Keratinocyte (primary cell): ENCODE measurements around the gene PTK7. TPM values are rescaled to one million over a fixed set of nuclear protein-coding genes. Genes with fewer than 3 reads are reported as not detected.

Experiments used
- DNase-seq: peaks from one replicate; pipeline ENCODE4 v3.0.0-alpha.2; 2011; ENCODE audit warnings: low read depth, missing footprints, low spot score
- FAIRE-seq: peaks from 2 replicates; lab custom pipeline; 2011; peaks lifted over from hg19 to GRCh38; lab: Jason Lieb, UNC
- H2AFZ ChIP-seq: 2 replicates; pipeline ENCODE4 v1.6.0; 2012; ENCODE audit warnings: low read length, control low read depth, inconsistent platforms; ENCODE audit not compliant: control insufficient read depth
- H3K27ac ChIP-seq: 2 replicates; pipeline ENCODE4 v1.5.1; 2011; ENCODE audit warnings: low read length; ENCODE audit not compliant: control insufficient read depth, insufficient read depth
- H3K27me3 ChIP-seq: 3 replicates; pipeline ENCODE4 v1.6.0; 2011; ENCODE audit warnings: low read length; ENCODE audit not compliant: control insufficient read depth, insufficient read depth; ENCODE audit errors: extremely low read depth
- H3K36me3 ChIP-seq, 2 experiments: 2 replicates in 1 of 2; 3 replicates in 1 of 2; pipeline ENCODE4 v1.5.1; 2011; ENCODE audit warnings: low read length in 2 of 2, mild to moderate bottlenecking in 1 of 2; ENCODE audit not compliant: control insufficient read depth in 2 of 2, insufficient read depth in 2 of 2; ENCODE audit errors: extremely low read depth in 1 of 2
- H3K4me1 ChIP-seq: 3 replicates; pipeline ENCODE4 v1.5.1; 2011; ENCODE audit warnings: low read length; ENCODE audit not compliant: control insufficient read depth, insufficient read depth; ENCODE audit errors: extremely low read depth
- H3K4me2 ChIP-seq: 3 replicates; pipeline ENCODE4 v1.6.0; 2011; ENCODE audit warnings: low read depth, low read length; ENCODE audit not compliant: control insufficient read depth, insufficient read depth; ENCODE audit errors: extremely low read depth
- H3K4me3 ChIP-seq, 3 experiments: fragments of 200-600 bp in 1 of 3; sonication (generic) in 1 of 3; 2 replicates in 2 of 3; 3 replicates in 1 of 3; pipeline ENCODE4 v1.5.1; 2011 to 2016; ENCODE audit warnings: low read length in 3 of 3, mild to moderate bottlenecking in 3 of 3, control low read depth in 2 of 3, inconsistent platforms in 1 of 3, low read depth in 1 of 3, mixed read lengths in 1 of 3, mixed run types in 1 of 3, moderate library complexity in 1 of 3; ENCODE audit not compliant: control insufficient read depth in 2 of 3, insufficient read depth in 2 of 3; ENCODE audit errors: extremely low read depth in 1 of 3
- H3K79me2 ChIP-seq: 2 replicates; pipeline ENCODE4 v1.6.0; 2012; ENCODE audit warnings: low read length; ENCODE audit not compliant: control insufficient read depth, insufficient read depth
- H3K9ac ChIP-seq: 3 replicates; pipeline ENCODE4 v1.6.0; 2011; ENCODE audit warnings: low read length; ENCODE audit not compliant: control insufficient read depth, insufficient read depth; ENCODE audit errors: extremely low read depth
- H3K9me1 ChIP-seq: 3 replicates; pipeline ENCODE4 v1.6.0; 2011; ENCODE audit warnings: low read length; ENCODE audit not compliant: control insufficient read depth, insufficient read depth; ENCODE audit errors: extremely low read depth
- H3K9me3 ChIP-seq: 2 replicates; pipeline ENCODE4 v1.5.1; 2012; ENCODE audit warnings: low read depth, low read length; ENCODE audit not compliant: control insufficient read depth
- H4K20me1 ChIP-seq: 3 replicates; pipeline ENCODE4 v1.6.0; 2011; ENCODE audit warnings: low read length; ENCODE audit not compliant: control insufficient read depth, insufficient read depth; ENCODE audit errors: extremely low read depth
- CTCF ChIP-seq, 3 experiments: IDR thresholded peaks in 1 of 3; conservative IDR thresholded peaks in 1 of 3; optimal IDR thresholded peaks in 1 of 3; 2 replicates in 2 of 3; 3 replicates in 1 of 3; pipeline versions ENCODE3 to v1.5.1; 2011; ENCODE audit warnings: low read length in 3 of 3, mild to moderate bottlenecking in 3 of 3, moderate library complexity in 2 of 3, control low read depth in 1 of 3, inconsistent platforms in 1 of 3; ENCODE audit not compliant: insufficient read depth in 2 of 3; ENCODE audit errors: extremely low read depth in 1 of 3
- EZH2 ChIP-seq: IDR thresholded peaks from one replicate; pipeline ENCODE4 v1.6.1; 2012; ENCODE audit warnings: inconsistent platforms, mild to moderate bottlenecking, low read length, moderate library complexity
- dilution Hi-C: fragments of 300-500 bp; cut with MboI; formaldehyde crosslinking; loops from one replicate; pipeline ENCODE4 v1.7.0; 2020; ENCODE audit warnings: low sequenced_read_pairs; ENCODE audit not compliant: extremely low pct_ligation_motif_present
- polyA plus RNA-seq, 5 experiments: library from polyadenylated mRNA; depleted of rRNA in 3 of 5; stranded (reverse) in 3 of 5; stranded (forward) in 1 of 5; unstranded in 1 of 5; fragments of >200 nt; gene quantifications; 1 replicate in 1 of 5; 2 replicates in 3 of 5; 3 replicates in 1 of 5; pipeline versions ENCODE4 v1.2.1 to v1.2.3, GENCODE V29; 2011 to 2012; ENCODE audit warnings: missing spikeins in 2 of 5, low read depth in 1 of 5, low replicate concordance in 1 of 5

The PTK7 gene
- polyA plus RNA-seq, 1 donor (not counting 4 experiments of a cell fraction or from before 2014, with no cell fraction given): 58.8 TPM

DNA sequence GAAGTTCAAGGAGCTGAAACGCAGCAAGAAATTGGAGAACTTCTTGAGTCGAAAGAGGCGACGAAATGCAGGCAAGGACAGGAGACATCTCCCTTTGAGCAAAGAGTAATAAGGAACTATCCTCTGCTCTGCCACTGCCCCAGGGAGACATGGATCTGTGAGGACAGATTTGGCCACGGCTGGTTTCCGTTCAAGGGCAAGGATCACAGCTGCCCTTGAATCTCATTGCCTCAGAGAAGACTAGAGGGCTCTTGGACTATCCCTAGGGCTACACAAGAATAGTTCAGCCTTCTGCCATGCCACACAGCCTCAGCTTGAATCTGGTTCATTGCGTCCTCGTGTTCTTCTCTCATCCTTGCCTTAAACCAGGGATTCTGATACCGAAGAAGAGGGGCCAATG lies 47.0 kb upstream of the PTK7 start:
- H4K20me1 ChIP-seq: peaks cover 2% of the 10 kb centered on the region
- peaks cover 27 to 45% of the 10 kb centered on the region in 2 experiments for H3K36me3 ChIP-seq
- no peak overlapping the region for H2AFZ ChIP-seq
- H3K9ac ChIP-seq: no peak overlapping the region
- H3K9me3 ChIP-seq: no peaks in the 10 kb centered on the region
- dilution Hi-C loops: no loop called here
- FAIRE-seq (no peak), DNase-seq (no peak)
- no peak overlapping the region for H3K27ac ChIP-seq
- no peaks in the 10 kb centered on the region for H3K4me1 ChIP-seq
- no peak overlapping the region for H3K4me3 ChIP-seq
- no peak for TF ChIP-seq EZH2
- no peak for TF ChIP-seq CTCF (optimal IDR thresholded peaks at IDR 0.05 in 1 of 3, IDR thresholded peaks at IDR 0.05 in 1 of 3, conservative IDR thresholded peaks at IDR 0.05 in 1 of 3; ENCODE audit: extremely low read depth in 1 of 3, insufficient read depth in 2 of 3, low read length in 3 of 3)
- H3K9me1 ChIP-seq: no peaks in the 10 kb centered on the region
- H3K27me3 ChIP-seq: no peaks in the 10 kb centered on the region
- no peak overlapping the region for H3K4me2 ChIP-seq
- H3K79me2 ChIP-seq: peaks cover 13% of the 10 kb centered on the region

GRCh38 chr6:43032326-43032725 lies 43.8 kb upstream of the PTK7 start:
- TF ChIP-seq CTCF (optimal IDR thresholded peaks at IDR 0.05 in 1 of 3, IDR thresholded peaks at IDR 0.05 in 1 of 3, conservative IDR thresholded peaks at IDR 0.05 in 1 of 3; ENCODE audit: extremely low read depth in 1 of 3, insufficient read depth in 2 of 3, low read length in 3 of 3): no peak
- TF ChIP-seq EZH2: no peak
- no peak overlapping the region for H3K9ac ChIP-seq
- H3K36me3 ChIP-seq: peaks cover 26 to 33% of the 10 kb centered on the region in 2 experiments
- dilution Hi-C loops: no loop called here
- no peak for FAIRE-seq
- H3K9me1 ChIP-seq: no peaks in the 10 kb centered on the region
- H3K9me3 ChIP-seq: no peaks in the 10 kb centered on the region
- H3K4me3 ChIP-seq: no peak overlapping the region
- no peak overlapping the region for H3K4me2 ChIP-seq
- DNase-seq: no peak
- H3K27ac ChIP-seq: no peak overlapping the region
- H2AFZ ChIP-seq: no peak overlapping the region
- H3K79me2 ChIP-seq: no peaks in the 10 kb centered on the region
- no peaks in the 10 kb centered on the region for H3K27me3 ChIP-seq
- peaks cover 2% of the 10 kb centered on the region for H4K20me1 ChIP-seq
- no peaks in the 10 kb centered on the region for H3K4me1 ChIP-seq
